GM21526 (cell line): ENCODE results near the gene ETS1.
A peak's percentile ranks its signal among the peaks of the same experiment; 100 is the strongest.

Source experiments
- ATAC-seq: cut with Tn5 transposase; IDR thresholded peaks from one replicate; pipeline ENCODE4 v1.9.1; 2021; ENCODE audit warnings: moderate library complexity; ENCODE audit not compliant: unreplicated experiment, low FRiP score

ETS1 gene

DNA sequence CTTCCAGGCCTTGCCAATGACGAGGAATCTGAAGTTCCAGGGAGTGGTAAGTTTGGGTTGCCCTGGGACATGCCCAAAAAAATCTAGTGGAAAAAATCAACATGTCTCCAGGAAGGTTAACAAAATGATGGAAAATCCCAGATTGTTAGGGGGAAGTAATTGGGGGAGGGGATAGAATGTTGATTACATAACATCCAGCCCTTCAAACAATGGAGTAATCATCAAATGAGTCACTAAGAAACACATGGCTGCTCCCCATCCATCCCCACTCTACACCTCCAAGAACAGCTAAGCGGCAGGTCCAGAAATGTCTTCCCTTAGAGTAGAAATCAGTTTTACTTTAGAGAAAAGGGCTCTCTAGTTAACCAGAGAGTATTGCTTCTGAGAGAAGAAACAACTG is 94.9 kb downstream of the ETS1 start:
- ATAC-seq: no peak

- no peak for ATAC-seq
Observed at GRCh38 chr11:128491195-128491936, 96.0 kb downstream of the ETS1 start.

DNA sequence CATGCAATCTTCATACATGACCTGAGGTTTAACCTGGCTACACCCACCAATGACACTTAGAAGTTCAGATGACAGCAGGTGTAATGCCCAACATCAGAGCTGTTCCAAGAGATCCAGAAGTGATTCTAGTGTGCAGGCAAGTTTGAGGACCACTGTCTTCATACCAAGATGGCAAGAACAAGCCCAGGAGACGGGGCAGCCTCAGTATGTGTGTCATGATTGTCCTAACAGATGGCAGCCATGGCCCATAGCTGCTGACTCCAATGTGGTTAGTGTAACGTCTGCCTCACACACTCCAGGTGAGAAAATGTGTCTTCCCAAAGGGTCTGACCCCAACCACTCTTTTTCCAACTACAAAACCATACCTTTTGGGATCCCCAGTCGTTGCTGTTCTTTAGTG is 97.3 kb downstream of the ETS1 start:
- no peak for ATAC-seq

DNA sequence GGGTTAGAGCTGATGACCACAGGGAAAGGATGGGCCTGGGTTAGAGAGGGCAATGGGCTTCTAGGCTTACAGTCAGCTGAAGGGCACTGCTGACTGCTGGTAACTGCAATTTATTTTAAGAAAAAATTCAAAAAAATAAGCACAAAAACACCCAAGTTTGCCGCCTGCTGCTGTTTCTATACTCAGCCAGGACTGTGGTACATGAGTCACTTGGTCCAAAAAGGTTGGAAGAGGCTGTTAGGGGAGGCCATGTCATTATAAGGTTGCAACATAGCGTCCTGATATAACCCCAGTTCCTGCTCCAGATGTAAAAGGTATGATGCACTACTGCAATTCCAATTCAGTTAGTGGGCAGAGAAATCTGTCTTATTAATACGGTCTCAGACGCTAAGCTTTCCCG is 98.9 kb downstream of the ETS1 start:
- no peak for ATAC-seq

GRCh38 chr11:128487978-128488377 is 99.4 kb downstream of the ETS1 start:
- no peak for ATAC-seq

GRCh38 chr11:128484172-128484571 is 103.2 kb downstream of the ETS1 start:
- no peak for ATAC-seq

GRCh38 chr11:128483211-128483788 is 104.1 kb downstream of the ETS1 start:
- peak; percentile 68 for ATAC-seq

DNA sequence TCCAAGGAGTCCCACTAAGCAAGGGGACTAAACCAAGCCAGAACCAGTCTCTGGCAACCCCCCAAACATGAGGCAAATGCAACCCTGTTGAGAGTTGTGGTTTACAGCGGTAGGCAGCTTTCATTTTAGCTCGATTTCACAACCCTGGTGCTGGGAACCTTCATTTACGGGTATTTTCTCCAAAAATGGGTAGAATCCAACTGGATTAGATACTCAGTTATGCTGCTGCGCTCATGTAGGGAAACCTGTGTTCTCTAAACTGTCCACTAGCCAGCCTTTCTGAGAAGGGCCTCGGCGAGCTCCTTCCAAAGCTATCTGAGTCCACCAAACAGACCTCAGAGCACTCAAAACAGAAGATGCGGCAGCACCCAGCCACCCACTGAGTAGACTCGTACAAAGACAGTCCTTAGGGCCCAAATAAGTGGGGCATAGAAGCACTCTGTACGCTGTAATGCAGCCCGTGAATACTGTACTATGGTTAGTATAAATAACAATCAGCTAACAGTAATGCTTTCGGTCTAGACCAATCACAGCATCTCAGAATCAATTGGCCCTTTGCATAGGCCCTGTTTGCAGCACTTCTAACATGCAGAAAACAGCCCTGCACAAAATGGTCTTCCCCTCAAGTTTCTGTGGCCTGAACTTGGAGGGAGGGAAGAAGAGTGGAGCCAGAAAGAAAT is 104.7 kb downstream of the ETS1 start:
- ATAC-seq: peak; percentile 62

DNA sequence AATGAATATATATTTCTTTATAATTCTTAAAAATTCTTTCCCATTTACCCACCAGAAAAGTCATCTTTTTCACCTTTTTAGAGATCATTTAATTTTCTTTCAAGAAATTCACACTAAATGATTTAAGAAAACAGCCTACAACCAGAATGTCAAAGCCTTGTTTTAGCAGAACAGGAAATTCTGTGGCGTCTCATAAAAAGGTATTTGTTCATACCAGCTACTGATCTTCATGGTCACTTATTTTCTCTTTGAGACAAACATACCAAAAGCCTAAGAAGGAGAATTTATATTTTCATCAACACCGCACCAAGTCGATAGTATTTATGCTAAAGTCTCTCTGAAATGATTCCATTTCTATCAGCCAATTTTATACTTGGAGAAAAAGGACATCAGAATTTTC is 105.3 kb downstream of the ETS1 start:
- no peak for ATAC-seq

GRCh38 chr11:128481135-128481534 is 106.2 kb downstream of the ETS1 start:
- ATAC-seq: no peak

DNA sequence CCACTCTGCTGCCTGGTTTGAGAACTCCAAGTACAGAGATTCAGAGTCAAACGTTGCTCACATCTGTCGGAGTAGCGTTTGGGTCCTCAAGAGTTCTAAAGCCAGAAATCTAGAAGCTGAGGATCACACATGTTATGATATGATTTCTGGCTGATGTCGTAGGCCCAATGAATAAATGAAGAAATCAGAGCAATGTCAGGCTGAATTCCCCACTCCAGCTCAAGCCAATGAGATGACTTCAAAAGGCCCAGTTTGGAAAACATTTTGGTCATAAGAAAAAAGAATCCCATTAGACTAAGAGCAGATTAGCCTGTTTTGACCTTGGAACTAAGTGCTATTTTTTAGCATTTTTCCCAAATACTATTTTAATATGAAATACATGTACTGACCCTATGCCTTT is 106.7 kb downstream of the ETS1 start:
- no peak for ATAC-seq

DNA sequence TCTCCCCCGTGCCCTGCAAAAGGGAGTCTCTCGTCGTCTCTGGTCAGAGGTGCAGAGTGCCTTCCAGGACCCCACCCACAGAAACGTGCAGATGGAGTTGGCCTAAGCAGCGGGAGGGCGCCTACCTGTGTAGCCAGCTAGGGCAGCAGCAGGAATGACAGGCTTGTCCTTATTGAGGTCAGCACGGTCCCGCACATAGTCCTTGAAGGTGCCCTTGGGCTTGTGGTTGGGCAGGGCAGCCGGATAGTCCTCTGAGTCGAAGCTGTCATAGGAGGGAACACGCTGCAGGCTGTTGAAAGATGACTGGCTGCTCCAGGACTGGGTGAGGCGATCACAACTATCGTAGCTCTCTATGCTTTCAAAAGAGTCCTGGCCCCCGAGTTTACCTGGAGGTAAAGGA is 107.3 kb downstream of the ETS1 start:
- ATAC-seq: no peak

GRCh38 chr11:128479144-128479543 is 108.2 kb downstream of the ETS1 start:
- ATAC-seq: no peak

DNA sequence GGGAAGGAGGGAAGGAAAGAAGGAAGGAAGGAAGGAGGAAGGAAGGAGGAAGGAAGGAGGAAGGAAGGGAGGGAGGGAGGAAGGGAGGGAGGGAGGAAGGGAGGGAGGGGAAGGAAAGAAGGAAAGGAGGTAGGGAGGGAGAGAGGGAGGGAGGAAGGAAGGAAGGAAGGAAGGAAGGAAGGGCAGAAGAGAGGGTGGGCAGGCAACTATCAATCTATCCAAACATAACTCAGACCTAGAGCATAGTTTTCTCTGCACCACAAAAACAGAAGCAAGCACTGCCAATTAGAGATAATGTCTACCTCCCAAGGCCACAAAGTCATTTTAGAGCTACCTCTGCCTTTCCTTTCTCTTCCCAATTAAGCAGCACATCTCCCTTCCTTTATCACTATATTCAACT is 109.1 kb downstream of the ETS1 start:
- no peak for ATAC-seq

DNA sequence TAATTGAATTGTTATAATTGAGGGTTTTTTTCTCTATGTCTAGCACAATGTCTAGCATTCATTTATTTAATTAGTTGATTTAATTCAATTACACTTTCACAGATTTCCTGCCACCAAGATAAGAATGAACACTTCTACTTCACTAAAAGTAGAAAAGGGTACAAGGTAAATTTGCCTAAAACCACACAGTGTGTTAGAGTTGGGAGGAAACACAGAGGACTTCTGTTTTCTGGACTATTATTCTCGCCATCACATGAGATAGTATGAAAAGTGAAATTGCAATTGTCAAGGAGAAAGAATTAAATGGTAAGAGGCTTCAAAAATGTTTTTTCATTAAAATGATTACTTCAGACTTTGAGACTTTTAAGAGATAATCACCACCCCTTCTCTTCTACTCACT is 109.5 kb downstream of the ETS1 start:
- ATAC-seq: no peak

- no peak for ATAC-seq
Observed at GRCh38 chr11:128477278-128477677, 110.1 kb downstream of the ETS1 start.

DNA sequence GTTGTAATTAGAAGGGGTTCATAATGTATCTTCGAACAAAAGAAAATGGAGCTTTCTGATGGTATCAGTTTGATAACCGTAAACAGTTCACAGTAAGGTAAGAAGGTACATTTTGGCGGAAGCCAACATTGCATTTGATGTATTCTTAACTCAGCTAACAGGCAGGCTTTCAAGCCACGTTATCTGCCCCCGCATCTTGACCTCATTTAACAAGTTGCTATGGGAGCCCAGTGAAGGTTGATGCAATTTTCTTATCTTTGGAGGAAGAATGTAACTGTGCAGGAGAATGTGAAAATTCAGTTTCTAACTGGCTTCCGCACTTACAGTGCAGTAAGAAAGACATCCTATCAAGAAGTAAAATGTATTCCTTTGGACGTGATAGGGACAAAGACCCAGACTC is 110.6 kb downstream of the ETS1 start:
- ATAC-seq: no peak

DNA sequence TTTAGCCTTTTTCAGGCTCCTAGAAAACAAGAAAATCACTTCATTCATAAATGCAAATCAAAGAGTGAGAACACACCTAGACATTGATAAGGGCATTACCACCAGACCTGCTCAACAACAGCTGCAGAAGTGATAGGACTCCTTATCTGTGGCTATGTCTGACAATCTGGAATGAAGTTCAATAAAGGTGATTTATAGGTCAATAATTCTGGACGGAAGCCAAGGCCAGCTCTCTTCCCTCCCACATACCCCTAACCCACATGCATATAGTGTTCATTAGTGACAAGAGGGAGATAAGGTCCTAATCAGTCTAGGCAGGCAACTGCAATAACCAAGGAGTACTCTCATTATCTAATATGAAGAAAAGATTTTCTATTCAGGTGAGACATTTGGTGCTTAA is 111.3 kb downstream of the ETS1 start:
- no peak for ATAC-seq

DNA sequence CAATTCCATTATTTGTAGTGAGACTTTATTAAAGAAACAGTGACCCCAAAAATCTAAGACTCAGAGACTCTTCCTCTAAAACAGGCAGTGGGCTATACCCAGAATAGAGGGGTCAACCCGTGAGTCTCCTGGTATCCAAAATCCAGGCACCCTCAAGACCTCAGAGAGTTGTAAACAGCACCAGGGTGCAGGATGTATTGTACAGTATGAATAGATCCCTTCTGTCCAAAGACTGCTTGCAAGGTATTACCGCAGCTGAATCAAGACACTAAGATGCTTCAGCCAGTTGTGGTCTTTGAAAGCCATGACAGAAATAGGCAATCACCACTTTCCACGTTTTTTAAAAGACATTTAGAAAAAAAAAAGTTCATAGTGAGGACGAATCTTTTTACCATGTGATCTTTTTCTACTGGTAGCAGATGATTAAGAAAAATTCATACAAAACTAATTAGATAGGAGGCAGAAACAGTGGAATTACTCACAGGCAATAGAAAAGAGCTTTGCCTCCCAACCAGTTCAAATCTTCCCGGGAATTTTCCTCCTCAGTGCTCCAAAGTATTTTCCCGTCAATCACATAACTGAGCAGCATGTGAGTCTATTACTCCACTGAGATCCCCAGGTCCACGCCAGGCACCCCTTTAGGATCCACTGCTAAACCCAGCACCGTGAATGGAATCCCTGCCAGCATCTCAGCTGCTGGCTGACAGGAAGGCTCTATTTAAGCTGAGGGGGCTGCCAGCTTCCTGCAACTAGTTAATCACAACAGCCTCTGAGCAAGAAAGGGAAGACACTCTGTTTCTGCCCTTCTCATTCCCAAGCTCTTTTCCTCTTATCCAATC is 113.1 kb downstream of the ETS1 start:
- ATAC-seq: no peak

GRCh38 chr11:128473636-128474035 is 113.7 kb downstream of the ETS1 start:
- no peak for ATAC-seq
